ENCODE data around the gene KAT2B. TPM values are rescaled to one million over a fixed set of nuclear protein-coding genes. Genes with fewer than 3 reads are reported as not detected.

The KAT2B gene
- total RNA-seq, 2 donors from 2014 or later = 2.2 to 4.1 TPM

DNA sequence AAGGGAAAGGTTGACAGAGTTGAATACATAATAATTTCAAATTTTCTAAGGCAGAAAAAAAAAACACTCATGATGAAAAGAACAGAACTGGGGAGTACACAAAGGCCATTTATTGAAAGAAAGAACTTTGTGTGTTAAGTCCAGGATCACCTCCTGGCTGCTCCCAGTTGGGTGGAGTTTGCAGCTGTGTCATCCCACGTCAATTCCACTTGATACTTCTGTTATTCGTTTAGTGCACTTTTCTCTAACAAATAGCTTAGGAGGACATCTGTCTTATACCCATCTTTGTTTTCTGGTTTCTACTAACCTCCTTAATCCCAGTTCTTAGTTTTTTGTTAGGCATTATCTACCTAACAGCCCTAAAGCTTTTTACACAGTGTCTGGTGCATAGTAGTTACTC is 101.1 kb downstream of the KAT2B start:
- Histone ChIP-seq H3K9me3 (ENCODE audit: control insufficient read depth, low read length) (peaks cover 4% of the 10 kb centered on the region), H3K27ac (ENCODE audit: low read depth, low read length) (peak overlapping the region; percentile 94), H3K4me3 (ENCODE audit: low read length) (no peak overlapping the region), H3K9ac (ENCODE audit: extremely low read depth, low read length, poor library complexity, severe bottlenecking) (no peak overlapping the region), H3K4me1 (ENCODE audit: control insufficient read depth, insufficient read depth, low read length) (no peaks in the 10 kb centered on the region), H3K27me3 (ENCODE audit: control insufficient read depth, insufficient read depth, low read length, poor library complexity, severe bottlenecking) (no peaks in the 10 kb centered on the region), H3K36me3 (ENCODE audit: control insufficient read depth, insufficient read depth, low read length) (no peaks in the 10 kb centered on the region)
- H3K36me3 Mint-ChIP-seq (ENCODE audit: low read depth) = no peaks in the 10 kb centered on the region
- 81 to 100% methylated on average over 1 to 2 of the region's 2 CpGs for WGBS, 2 experiments (ENCODE audit: insufficient coverage in 1 of 2, insufficient read length in 1 of 2)
- H3K4me3 Mint-ChIP-seq = no peak overlapping the region
- peaks cover 10% of the 10 kb centered on the region for H3K4me1 Mint-ChIP-seq
- H3K9me3 Mint-ChIP-seq = no peaks in the 10 kb centered on the region
- no peaks in the 10 kb centered on the region for H3K27me3 Mint-ChIP-seq (ENCODE audit: insufficient read depth)
- TF ChIP-seq, protein P1, sequence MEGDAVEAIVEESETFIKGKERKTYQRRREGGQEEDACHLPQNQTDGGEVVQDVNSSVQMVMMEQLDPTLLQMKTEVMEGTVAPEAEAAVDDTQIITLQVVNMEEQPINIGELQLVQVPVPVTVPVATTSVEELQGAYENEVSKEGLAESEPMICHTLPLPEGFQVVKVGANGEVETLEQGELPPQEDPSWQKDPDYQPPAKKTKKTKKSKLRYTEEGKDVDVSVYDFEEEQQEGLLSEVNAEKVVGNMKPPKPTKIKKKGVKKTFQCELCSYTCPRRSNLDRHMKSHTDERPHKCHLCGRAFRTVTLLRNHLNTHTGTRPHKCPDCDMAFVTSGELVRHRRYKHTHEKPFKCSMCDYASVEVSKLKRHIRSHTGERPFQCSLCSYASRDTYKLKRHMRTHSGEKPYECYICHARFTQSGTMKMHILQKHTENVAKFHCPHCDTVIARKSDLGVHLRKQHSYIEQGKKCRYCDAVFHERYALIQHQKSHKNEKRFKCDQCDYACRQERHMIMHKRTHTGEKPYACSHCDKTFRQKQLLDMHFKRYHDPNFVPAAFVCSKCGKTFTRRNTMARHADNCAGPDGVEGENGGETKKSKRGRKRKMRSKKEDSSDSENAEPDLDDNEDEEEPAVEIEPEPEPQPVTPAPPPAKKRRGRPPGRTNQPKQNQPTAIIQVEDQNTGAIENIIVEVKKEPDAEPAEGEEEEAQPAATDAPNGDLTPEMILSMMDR (conservative IDR thresholded peaks at IDR 0.05) = no peak
- no peak overlapping the region for H3K27ac Mint-ChIP-seq
- DNase-seq = no peak

DNA sequence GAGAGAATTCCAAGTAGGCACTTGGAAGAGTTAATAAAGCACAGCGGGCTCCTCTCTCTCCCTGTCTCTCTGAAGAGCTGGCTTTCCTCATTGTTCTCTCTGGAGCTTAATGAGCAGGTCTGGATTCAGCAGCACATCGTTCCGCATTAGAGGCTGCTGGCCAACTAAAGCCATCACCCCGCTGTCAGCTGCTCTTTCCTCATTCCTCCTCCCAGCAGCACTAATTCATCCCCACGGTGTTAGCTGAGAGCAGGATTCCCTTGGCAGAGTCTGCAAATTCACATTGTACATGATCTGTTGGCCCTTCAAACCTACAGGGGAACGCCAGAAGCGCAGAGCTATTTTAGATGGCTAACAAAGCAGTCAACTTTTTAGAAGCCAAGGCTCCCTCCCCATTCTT is 101.6 kb downstream of the KAT2B start:
- DNase-seq = peak; percentile 60
- H3K27ac Mint-ChIP-seq = no peak overlapping the region

DNA sequence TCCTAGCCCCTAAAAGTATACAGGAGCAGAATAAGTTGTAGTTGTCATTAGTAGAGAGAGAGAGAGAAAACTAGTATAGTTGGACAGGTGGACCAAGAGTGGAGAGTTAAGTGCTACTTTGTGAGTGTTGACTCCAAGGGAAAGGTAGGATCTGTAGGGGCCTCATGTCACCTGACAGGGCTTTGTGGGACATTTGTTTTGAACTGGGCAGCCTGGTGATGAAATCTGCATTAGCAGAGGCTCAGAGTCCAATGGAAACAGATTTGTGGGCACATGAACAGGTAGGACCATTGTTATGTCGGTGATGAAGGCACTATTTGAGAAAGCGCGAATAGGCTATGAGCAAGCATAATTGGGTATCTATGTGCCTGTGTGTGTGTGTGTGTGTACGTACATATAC is 102.3 kb downstream of the KAT2B start:
- DNase-seq = no peak
- Mint-ChIP-seq H3K9me3 (no peaks in the 10 kb centered on the region), H3K27ac (no peak overlapping the region), H3K4me3 (no peak overlapping the region), H3K4me1 (peaks cover 10% of the 10 kb centered on the region), H3K27me3 (ENCODE audit: insufficient read depth) (no peaks in the 10 kb centered on the region), H3K36me3 (ENCODE audit: low read depth) (no peaks in the 10 kb centered on the region)
- Histone ChIP-seq H3K27me3 (ENCODE audit: control insufficient read depth, insufficient read depth, low read length, poor library complexity, severe bottlenecking) (no peaks in the 10 kb centered on the region), H3K4me1 (ENCODE audit: control insufficient read depth, insufficient read depth, low read length) (no peaks in the 10 kb centered on the region), H3K36me3 (ENCODE audit: control insufficient read depth, insufficient read depth, low read length) (no peaks in the 10 kb centered on the region), H3K27ac (ENCODE audit: low read depth, low read length) (peak overlapping the region; percentile 94), H3K9me3 (ENCODE audit: control insufficient read depth, low read length) (peaks cover 4% of the 10 kb centered on the region), H3K4me3 (ENCODE audit: low read length) (no peak overlapping the region), H3K9ac (ENCODE audit: extremely low read depth, low read length, poor library complexity, severe bottlenecking) (no peak overlapping the region)
- TF ChIP-seq, protein P1 (conservative IDR thresholded peaks at IDR 0.05) = no peak
- 99 to 100% methylated on average over 1 to 4 of the region's 4 CpGs for WGBS, 2 experiments (ENCODE audit: insufficient coverage in 1 of 2, insufficient read length in 1 of 2)

More for the DNA sequence above, 101.6 kb downstream of the KAT2B start:
- 37 to 58% methylated on average over 7 of the region's 7 CpGs for WGBS, 2 experiments (ENCODE audit: insufficient coverage in 1 of 2, insufficient read length in 1 of 2)
- no peaks in the 10 kb centered on the region for H3K9me3 Mint-ChIP-seq
- Histone ChIP-seq H3K27me3 (ENCODE audit: control insufficient read depth, insufficient read depth, low read length, poor library complexity, severe bottlenecking) (no peaks in the 10 kb centered on the region), H3K4me3 (ENCODE audit: low read length) (no peak overlapping the region), H3K9ac (ENCODE audit: extremely low read depth, low read length, poor library complexity, severe bottlenecking) (no peak overlapping the region), H3K9me3 (ENCODE audit: control insufficient read depth, low read length) (peaks cover 4% of the 10 kb centered on the region), H3K27ac (ENCODE audit: low read depth, low read length) (peak overlapping the region; percentile 94), H3K36me3 (ENCODE audit: control insufficient read depth, insufficient read depth, low read length) (no peaks in the 10 kb centered on the region), H3K4me1 (ENCODE audit: control insufficient read depth, insufficient read depth, low read length) (no peaks in the 10 kb centered on the region)
- TF ChIP-seq, protein P1 (conservative IDR thresholded peaks at IDR 0.05) = no peak
- H3K4me1 Mint-ChIP-seq = peaks cover 10% of the 10 kb centered on the region
- no peaks in the 10 kb centered on the region for H3K27me3 Mint-ChIP-seq (ENCODE audit: insufficient read depth)
- no peaks in the 10 kb centered on the region for H3K36me3 Mint-ChIP-seq (ENCODE audit: low read depth)
- no peak overlapping the region for H3K4me3 Mint-ChIP-seq
